AG20443 (cell line): ENCODE measurements around the gene GCN1.
A peak's percentile ranks its signal among the peaks of the same experiment; 100 is the strongest.

Experiments
- DNase-seq: peaks from one replicate; pipeline ENCODE4 v3.0.0; 2012; ENCODE audit warnings: low spot score, mixed read lengths

GCN1 gene

DNA sequence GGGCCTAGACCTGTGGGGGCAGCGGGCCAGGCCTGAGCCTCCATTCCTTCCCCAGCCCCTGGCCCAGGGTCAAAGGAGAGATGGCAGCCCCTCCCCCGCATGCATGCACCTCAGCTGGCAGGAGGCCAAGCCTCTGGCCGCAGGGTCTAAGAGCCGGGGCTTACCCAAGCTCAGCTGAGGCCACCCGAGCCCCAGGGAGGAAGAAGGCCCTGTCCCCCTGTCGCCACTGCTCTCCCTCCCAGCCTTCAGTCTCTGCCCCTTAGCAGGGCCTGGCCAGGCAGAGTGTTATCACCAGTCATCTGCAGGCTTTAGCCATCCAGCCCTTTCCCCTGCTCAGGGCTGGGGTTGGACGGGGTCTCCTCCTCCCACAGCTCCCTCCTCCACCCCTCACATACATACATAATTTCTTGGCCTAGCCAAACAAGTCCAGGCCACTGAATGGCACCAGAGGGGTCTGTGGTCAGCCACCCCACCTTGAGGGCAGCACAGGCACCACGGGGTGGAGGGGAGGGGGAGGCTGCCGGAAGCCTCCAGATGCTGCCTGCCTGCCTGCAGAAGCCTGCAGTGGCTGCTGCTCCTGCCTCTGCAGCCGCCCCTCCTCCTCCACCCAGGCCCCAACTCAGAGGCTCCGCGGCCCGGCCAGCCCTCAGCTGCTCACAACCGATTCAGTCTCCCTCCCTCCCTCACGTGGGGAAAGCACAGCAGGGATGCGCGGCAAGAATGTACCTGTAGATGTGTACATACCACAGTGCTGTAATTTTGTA lies 100.7 kb downstream of the GCN1 start:
- no peak for DNase-seq

DNA sequence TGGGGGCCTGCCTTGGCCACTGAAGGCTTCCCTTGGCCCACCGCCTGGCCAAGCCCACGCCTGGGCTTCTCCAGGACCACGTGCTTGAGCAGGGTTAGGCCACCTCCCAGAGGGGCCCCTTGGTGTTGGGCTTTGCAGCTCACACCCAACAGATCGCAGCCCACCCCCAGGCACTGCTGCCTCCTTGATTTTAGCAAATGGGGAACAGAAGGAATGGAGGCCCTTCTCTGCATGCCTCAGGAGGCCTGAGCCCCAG lies 101.3 kb downstream of the GCN1 start:
- no peak for DNase-seq

DNA sequence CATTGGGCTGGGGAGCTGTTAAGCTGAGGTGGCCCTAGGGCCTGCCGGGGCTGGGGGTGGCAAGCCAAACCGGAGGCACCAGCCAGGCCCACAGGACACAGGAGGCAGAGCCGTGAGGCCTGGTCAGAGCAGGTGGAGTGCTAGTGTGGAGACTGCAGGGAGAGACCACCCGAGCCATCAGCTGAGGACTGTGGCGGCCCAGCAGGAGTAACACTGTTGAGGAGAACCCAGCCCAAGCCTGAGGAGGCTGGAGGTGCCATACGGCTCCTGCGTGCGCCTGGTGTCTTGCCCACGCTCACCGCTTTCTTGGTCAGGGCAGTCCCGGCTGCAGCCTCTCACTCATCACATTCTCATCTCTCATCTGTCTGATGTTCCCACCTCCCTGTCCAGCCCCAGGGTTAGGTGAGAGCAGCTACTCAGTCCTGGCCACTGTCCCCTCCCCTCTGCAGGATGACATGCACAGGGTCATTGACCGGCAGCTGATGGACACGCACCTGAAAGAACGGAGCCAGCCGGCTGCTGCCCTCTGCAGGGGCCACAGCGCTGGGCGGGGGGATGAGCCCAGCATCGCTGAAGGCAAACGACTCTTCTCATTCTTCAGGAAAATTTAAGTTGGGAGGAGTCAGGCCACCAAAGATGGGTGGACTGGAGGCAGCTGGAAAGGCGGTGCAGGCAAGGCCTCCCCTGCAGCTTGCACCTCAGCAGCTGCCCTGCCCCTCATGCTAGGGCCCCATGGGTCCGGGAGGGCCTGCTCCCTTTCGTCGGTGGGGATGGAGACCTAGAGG lies 101.8 kb downstream of the GCN1 start:
- DNase-seq: no peak

DNA sequence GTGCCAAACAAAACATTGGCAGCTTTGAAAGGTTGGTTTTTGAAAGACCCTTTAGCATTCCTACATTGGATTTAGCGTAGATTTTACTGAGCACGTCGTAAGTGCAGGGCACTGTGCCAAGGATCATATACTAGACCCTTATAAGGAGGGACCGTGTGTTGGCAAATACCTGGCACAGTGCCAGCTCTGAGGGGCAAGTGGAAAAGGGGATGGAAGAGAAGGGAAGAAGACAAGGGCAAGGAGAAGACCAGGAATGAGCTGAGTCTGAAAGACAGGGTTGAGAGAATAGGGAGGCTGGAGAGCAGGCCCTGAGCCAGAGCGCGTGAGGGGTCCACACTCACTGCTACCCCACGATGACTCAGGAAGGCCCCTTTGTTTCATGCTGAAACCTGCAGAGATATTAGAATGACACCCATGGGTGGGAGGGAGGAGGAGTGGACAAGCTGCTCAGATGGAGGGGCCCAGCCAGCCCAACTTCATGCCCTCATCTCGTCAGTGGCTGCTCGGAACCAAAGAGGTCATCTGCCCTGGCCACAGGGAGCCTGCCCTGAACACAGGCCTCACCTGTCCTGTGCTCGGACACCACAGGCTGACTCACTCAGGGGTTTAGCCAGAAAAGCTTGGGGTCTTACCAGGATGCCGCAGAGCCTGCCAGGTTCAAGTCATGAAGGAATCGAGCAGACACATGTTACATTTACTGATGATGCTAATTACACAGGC lies 103.0 kb downstream of the GCN1 start:
- no peak for DNase-seq

DNA sequence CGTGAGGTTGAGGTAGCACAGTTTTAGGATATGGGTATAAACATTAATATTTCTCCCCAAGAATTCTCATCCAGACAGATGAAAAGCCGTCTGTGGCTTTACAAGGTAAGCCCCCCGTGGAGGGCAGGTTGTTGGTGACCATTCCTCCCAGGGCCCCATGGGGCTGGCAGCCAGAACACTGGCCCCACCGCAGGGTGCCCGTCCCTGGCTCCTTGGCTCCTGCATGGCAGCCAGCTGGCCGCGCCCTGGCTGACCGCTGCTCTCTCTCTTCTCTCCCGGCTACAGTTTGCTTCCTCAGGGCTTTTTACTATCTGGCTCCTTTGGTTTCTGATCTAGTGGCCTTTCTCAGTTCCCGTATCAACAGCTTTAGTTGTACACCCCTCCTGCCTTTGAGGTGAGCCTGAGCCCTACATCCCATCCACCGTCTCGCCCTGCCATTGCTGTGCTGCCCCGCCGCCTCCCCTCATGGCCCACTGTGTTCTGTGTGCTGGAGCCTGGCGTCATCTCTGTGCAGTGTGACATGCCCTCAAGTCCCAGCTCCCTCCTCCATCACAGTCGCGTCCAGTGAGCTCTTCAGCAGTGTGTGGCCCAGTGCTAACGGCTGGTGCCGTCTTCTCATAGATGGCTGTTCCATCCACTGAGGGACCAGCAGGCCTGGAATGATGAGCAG lies 103.8 kb downstream of the GCN1 start:
- no peak for DNase-seq

DNA sequence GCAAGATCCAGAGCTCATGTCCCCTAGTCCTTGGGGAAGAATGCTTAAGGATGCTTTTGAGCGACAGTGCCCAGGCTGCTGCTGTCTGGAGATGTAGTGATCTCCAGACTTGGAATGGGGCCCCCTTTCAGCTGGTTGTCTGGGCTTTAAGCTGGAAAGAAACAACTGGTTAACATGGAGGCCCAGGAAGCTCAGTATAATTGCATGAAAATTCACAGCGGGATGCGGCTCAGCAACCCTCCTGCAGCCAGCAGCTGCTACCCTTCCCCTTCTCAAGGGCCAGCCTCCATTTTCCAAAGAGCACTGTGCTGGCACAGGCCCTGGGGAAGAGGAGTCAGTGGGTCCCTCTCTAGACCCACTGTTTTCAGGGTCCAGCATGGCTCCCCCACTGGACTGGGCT lies 104.3 kb downstream of the GCN1 start:
- DNase-seq: no peak

DNA sequence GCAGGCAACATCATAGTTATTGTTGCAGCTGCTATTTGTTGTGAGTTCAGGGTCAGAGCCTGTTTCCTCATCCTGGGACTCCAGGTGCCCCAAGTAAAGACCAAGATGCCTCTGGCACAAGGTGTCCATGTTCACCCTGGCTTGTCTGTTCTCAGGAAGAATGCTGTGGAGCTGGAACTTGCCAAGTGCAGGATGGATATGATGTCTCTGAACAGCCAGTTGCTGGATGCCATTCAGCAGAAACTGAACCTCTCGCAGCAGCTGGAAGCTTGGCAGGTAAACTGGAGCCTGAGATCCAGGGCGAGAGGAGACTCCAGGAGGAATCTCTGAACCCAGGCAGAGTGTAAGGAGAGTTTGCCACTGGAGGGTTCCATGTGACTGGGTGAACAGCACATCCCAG lies 104.7 kb downstream of the GCN1 start:
- DNase-seq: no peak

DNA sequence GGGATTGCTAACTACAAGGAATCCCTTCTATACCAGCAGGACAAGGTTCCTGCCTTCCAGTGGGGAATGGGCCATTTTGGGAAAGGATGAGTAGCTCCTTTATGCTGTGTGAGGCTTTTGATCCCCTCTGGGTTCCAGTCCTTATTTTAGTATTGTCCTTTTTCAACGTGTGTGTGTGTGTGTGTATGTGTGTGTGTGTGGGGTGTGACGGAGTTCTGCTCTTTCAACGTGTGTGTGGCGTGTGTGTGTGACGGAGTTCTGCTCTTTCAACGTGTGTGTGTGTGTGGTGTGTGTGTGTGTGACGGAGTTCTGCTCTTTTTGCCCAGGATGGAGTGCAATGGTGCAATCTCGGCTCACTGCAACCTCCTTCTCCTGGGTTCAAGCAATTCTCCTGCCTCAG lies 105.4 kb downstream of the GCN1 start:
- DNase-seq: no peak

DNA sequence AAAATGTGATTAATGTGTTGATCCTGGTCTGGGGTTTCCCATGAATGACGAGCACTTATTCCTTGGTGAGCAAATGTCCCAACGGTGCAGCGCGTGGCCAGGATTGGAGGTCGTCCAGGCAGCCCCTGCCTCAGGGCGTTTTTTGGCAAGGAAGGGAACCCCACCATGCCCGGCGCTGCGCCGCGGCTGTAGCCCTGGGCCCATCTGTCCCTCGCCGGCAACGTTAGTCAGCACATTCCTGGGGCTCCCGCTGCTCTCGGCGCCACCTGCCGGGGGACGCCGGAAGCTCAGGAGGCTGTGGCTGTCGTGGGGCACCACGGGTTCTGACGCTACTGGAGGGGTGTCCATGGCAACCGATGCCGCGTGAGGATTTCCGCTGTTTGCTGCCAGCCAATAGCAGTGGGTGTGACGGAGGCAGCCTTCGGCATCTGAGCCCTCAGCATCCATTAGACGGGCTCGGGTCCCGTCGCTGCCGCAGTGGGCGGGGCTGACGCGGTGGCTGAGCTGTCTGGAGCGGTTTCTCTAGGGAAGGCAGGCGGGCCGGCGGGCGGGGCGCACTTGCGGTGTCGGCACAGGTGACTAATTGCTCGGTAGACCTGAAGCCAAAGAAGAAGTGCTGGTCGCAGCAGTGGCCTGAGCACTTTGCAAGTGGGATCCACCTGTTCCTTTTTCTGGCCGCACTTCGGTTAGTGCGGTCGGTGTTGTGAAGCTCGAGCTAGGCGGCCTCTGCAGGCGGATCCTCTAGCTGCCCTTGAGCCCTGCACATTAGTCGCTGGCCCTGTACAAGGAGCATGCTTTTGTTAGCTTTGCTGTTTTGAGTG lies 107.5 kb downstream of the GCN1 start:
- DNase-seq: peak; percentile 99

DNA sequence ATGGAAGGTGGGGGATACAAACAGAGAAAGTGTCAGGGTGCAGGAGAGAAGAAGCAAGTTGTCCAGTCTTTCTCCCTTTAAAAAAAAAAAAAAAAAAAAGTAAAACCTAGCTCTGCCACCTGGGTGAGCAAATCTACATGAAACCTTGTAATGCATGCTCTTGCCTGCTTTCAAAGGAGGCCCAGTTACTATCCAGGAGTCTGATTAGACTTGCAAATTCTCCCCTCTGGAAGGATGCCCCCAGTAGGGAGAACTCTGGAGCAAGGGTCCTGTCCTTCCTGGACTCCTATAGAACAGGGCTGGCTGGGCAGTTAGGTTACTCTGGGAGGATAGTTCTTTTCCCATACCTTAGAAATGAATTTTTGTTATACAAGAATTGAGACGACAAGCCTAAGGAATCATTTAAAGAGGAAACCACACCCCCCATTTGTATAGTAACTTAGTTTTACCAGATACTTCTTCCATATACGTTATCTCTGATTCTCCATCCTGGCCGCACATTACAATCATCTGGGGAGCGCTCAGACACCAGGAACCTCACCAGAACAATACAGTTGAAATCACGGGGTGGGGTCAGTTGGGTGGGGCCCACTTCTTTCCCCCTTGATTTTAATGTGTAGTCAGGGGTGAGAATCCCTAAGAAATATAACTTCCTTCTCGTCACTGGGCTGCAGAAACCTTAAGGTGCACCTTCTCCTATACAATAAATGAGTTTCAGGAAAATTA lies 108.4 kb downstream of the GCN1 start:
- DNase-seq: no peak

DNA sequence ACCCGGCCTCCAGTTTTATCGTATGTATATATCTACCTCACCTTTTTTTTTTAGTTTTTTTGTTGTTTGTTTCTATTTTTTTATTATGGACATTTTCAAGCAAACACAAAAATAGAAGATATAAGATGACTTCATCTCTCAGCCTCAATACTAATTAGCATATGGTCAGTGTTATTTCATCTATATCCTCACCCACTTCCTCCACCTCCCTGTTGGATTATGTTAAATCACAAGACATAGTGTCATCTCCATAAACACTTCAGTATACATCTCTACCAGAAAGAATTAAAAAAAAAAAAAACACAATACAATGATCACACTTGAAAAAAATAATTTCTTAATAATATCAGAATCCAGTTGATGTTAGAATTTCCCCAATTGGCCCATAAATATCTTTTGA lies 112.9 kb downstream of the GCN1 start:
- DNase-seq: no peak

DNA sequence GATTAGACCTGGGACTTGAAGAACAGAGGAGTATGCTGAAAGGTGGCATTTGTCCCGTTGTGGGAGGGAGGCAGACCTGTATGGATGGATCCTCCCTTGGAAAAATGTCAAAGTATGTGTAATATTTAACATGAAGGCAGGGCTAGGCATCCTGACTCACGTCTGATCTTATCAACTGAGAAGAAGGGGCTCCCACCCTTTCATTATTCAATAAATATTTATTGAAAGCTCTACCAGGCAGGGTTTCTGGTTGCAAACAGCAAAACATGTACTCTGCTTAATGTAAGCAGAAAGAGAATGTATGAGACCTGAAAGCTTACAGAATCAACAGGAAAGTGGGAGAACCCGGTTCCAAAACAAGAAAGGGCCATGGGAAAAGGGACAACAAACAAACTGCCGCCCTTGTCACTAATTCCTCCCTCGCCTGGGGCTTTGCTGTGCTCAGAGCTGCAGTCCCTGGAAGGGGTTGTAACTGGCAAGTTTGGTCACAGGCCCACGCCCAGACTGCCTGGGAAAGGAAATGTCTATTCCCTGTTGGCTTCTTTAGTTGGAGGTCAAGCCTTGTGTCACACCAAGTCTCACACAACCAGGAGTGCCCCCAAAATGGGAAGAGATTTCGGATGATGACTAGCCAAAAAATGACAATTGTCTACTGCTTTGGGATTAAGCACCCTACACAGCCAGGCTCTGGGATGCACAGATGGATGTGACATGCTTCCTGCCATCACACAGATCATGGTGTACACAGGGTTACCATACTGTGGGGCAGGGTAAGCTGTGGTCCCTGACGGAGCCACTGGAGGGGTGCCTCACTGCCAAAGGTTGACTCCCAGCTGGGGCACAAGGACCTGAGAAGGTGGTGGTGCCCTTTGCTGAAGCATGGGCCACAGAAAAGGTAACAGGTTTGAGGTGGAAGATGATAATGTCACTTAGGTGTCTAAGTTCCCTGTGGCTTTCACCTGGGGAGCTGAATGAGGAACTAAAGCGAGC lies 114.8 kb downstream of the GCN1 start:
- no peak for DNase-seq

DNA sequence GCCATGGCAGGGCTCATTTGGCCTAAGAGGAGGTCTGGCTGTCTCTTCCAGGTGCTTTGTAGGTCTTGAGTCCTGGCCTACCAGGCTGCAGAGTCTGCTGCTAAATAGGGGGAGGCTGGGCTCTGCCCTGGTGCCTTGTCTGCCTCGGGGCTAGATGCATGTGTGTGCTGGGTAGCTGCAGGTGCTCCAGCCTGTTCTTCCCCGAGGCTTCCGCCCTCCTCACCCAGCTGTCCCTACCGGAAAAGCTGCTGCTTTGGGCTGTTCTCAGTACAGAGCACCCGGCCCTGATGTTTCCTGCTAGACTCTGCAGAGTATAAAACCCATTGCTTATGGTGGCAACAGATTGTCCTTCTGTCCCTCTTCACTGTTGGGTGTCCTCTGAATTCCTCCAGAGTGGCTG lies 115.6 kb downstream of the GCN1 start:
- no peak for DNase-seq

DNA sequence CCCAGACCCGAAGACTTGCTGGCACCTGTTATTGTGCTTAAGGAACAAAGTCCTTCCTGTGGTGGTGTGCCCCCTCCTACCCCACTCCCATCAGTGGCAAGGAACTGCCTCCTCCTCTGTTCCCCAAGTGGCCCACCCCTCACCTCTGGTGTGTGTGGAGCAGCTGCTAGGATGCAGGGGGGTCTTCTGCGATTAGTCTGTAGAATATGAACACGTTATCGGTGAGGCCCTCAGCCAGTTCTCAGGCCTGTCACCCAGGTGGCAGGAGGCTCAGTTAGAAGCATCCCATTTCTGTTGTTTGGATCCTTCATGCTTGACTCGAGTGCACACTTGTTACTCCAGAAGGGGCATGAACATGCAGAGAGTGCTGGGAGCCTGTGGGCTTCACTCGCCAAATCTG lies 117.3 kb downstream of the GCN1 start:
- DNase-seq: no peak
